ENCODE measurements around the gene CARMIL1. TPM values are rescaled to one million over a fixed set of nuclear protein-coding genes. Genes with fewer than 3 reads are reported as not detected.

Gene CARMIL1
- total RNA-seq, 2 donors from 2014 or later = 28.7 to 31.6 TPM

DNA sequence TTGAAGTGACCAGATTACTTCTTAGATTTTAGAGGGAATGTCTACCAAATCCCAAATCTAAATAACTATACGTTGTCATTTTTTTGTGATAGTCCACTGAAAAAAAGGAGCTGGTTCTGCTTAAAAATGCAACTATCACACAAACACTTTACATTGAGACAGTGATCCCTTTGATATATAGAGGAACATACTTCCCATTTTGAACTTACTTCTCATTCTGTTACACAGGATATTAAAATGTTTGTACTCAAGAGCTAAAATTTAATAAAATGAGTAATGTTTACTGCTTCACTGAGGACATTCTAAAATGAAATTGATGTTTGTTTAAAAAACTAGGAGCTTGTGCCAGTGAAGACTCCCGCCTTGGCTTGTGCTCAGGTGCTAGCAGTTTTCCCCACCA is 174.1 kb downstream of the CARMIL1 start:
- no peak overlapping the region for H3K9ac ChIP-seq (ENCODE audit: extremely low read depth, low read length, poor library complexity, severe bottlenecking)
- no peak overlapping the region for H3K27ac ChIP-seq (ENCODE audit: low read depth, low read length)
- 90% methylated on average over 1 to 2 of the region's 2 CpGs for WGBS, 2 experiments (ENCODE audit: insufficient coverage in 1 of 2, insufficient read length in 1 of 2)
- H3K9me3 Mint-ChIP-seq = no peaks in the 10 kb centered on the region
- H3K27ac Mint-ChIP-seq = no peak overlapping the region
- H3K27me3 ChIP-seq (ENCODE audit: control insufficient read depth, insufficient read depth, low read length, poor library complexity, severe bottlenecking) = no peaks in the 10 kb centered on the region
- TF ChIP-seq, protein P1, sequence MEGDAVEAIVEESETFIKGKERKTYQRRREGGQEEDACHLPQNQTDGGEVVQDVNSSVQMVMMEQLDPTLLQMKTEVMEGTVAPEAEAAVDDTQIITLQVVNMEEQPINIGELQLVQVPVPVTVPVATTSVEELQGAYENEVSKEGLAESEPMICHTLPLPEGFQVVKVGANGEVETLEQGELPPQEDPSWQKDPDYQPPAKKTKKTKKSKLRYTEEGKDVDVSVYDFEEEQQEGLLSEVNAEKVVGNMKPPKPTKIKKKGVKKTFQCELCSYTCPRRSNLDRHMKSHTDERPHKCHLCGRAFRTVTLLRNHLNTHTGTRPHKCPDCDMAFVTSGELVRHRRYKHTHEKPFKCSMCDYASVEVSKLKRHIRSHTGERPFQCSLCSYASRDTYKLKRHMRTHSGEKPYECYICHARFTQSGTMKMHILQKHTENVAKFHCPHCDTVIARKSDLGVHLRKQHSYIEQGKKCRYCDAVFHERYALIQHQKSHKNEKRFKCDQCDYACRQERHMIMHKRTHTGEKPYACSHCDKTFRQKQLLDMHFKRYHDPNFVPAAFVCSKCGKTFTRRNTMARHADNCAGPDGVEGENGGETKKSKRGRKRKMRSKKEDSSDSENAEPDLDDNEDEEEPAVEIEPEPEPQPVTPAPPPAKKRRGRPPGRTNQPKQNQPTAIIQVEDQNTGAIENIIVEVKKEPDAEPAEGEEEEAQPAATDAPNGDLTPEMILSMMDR (conservative IDR thresholded peaks at IDR 0.05) = no peak
- no peak overlapping the region for H3K4me3 Mint-ChIP-seq
- peaks cover 20% of the 10 kb centered on the region for H3K4me1 Mint-ChIP-seq
- no peak for DNase-seq
- H3K27me3 Mint-ChIP-seq (ENCODE audit: insufficient read depth) = no peaks in the 10 kb centered on the region
- no peak overlapping the region for H3K4me3 ChIP-seq (ENCODE audit: low read length)
- H3K36me3 Mint-ChIP-seq (ENCODE audit: low read depth) = peaks cover 3% of the 10 kb centered on the region
- H3K36me3 ChIP-seq (ENCODE audit: control insufficient read depth, insufficient read depth, low read length) = peaks cover 4% of the 10 kb centered on the region
- no peaks in the 10 kb centered on the region for H3K4me1 ChIP-seq (ENCODE audit: control insufficient read depth, insufficient read depth, low read length)
- H3K9me3 ChIP-seq (ENCODE audit: control insufficient read depth, low read length) = no peaks in the 10 kb centered on the region

DNA sequence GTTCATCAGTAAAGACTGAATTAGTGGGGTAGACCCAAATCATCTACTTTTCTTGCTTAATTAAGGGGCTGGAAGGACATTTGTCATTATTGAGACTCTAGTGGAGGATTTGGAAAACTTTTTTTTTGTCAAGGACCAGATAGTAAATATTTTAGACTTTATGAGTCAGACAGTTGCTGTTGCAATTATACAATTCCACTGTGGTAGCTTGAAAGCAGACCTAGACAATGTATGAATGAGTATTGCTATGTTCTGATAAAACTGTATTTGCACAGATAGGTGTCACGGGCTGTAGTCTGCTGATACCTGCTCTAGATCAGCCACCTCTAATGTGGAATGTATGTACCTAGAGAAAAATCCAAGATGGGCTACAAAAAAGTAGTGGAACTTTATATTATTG is 175.0 kb downstream of the CARMIL1 start:
- TF ChIP-seq, protein P1 (conservative IDR thresholded peaks at IDR 0.05) = no peak
- Mint-ChIP-seq H3K27me3 (ENCODE audit: insufficient read depth) (no peaks in the 10 kb centered on the region), H3K4me1 (peaks cover 12% of the 10 kb centered on the region), H3K4me3 (no peak overlapping the region), H3K9me3 (no peaks in the 10 kb centered on the region), H3K36me3 (ENCODE audit: low read depth) (peaks cover 3% of the 10 kb centered on the region), H3K27ac (no peak overlapping the region)
- DNase-seq = no peak
- no peak overlapping the region for H3K27ac ChIP-seq (ENCODE audit: low read depth, low read length)
- WGBS, 2 experiments (ENCODE audit: insufficient coverage in 1 of 2, insufficient read length in 1 of 2) = 94% methylated on average over 1 of the region's 1 CpG; no CpG with 5 or more reads in 1 of the 2 experiments
- H3K9ac ChIP-seq (ENCODE audit: extremely low read depth, low read length, poor library complexity, severe bottlenecking) = no peak overlapping the region
- no peaks in the 10 kb centered on the region for H3K27me3 ChIP-seq (ENCODE audit: control insufficient read depth, insufficient read depth, low read length, poor library complexity, severe bottlenecking)
- no peaks in the 10 kb centered on the region for H3K4me1 ChIP-seq (ENCODE audit: control insufficient read depth, insufficient read depth, low read length)
- no peaks in the 10 kb centered on the region for H3K9me3 ChIP-seq (ENCODE audit: control insufficient read depth, low read length)
- H3K4me3 ChIP-seq (ENCODE audit: low read length) = no peak overlapping the region
- H3K36me3 ChIP-seq (ENCODE audit: control insufficient read depth, insufficient read depth, low read length) = peaks cover 4% of the 10 kb centered on the region

DNA sequence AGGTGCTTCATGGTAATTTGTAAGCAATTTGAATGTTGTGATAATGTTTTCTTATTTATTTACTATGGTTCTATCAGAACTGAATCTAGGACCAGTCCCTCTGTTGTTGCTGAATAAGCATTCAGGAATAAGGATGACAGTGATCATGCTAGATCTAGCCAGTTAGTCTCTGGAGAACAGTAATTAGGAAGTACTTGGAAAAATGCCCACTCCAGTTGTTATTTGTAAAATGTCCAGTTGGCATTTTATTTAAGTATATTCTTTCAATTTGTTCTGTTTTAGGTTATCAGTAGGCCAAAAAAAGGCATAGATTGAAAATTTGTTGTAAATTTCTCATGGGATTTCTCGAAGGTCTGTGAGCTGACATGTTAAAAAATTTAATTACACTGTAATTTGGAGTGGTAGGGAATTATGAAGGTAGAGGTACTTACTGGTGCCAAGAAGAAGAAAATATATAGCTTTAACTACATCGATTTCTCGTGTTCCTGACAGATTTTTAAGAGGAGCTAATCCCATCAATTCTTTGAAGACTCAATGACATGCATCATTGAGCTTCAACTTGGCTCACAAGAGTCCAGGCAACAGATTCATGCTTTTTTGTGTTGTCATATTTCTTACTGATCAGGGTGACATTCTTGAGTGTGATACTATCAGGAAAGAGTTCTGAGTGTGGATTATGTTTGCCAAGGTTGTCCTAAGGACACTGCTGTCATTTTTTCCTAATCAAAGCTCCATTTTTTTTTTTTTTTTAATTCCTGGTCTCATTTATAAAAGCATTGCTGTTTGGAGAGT is 177.3 kb downstream of the CARMIL1 start:
- Mint-ChIP-seq H3K27ac (no peak overlapping the region), H3K36me3 (ENCODE audit: low read depth) (peaks cover 3% of the 10 kb centered on the region), H3K27me3 (ENCODE audit: insufficient read depth) (no peaks in the 10 kb centered on the region), H3K4me1 (peaks cover 6% of the 10 kb centered on the region), H3K9me3 (no peaks in the 10 kb centered on the region), H3K4me3 (no peak overlapping the region)
- Histone ChIP-seq H3K9me3 (ENCODE audit: control insufficient read depth, low read length) (no peaks in the 10 kb centered on the region), H3K27me3 (ENCODE audit: control insufficient read depth, insufficient read depth, low read length, poor library complexity, severe bottlenecking) (no peaks in the 10 kb centered on the region), H3K27ac (ENCODE audit: low read depth, low read length) (no peak overlapping the region), H3K9ac (ENCODE audit: extremely low read depth, low read length, poor library complexity, severe bottlenecking) (no peak overlapping the region), H3K4me3 (ENCODE audit: low read length) (no peak overlapping the region), H3K36me3 (ENCODE audit: control insufficient read depth, insufficient read depth, low read length) (peaks cover 4% of the 10 kb centered on the region), H3K4me1 (ENCODE audit: control insufficient read depth, insufficient read depth, low read length) (peaks cover 3% of the 10 kb centered on the region)
- no peak for DNase-seq
- TF ChIP-seq, protein P1 (conservative IDR thresholded peaks at IDR 0.05) = no peak
- WGBS, 2 experiments (ENCODE audit: insufficient coverage in 1 of 2, insufficient read length in 1 of 2) = 63 to 100% methylated on average over 2 to 3 of the region's 3 CpGs

Data from endodermal cell (in vitro differentiated cells).